PFSK-1 (cell line): Measurements from ENCODE around the gene QKI.

Experiments
- REST ChIP-seq, 2 experiments: IDR thresholded peaks; 2 replicates each; pipeline versions ENCODE4 v1.6.1 to v1.8.0; 2011 to 2012; ENCODE audit warnings: low read depth in 2 of 2, low read length in 2 of 2, control low read depth in 1 of 2, inconsistent platforms in 1 of 2, mild to moderate bottlenecking in 1 of 2, moderate library complexity in 1 of 2; ENCODE audit not compliant: insufficient read depth in 1 of 2
- SIN3A ChIP-seq: IDR thresholded peaks from 2 replicates; pipeline ENCODE4 v1.6.1; 2012; ENCODE audit warnings: mild to moderate bottlenecking, low read length, moderate library complexity, borderline replicate concordance; ENCODE audit not compliant: insufficient read depth
- TAF1 ChIP-seq: IDR thresholded peaks from 2 replicates; pipeline ENCODE4 v1.6.1; 2012; ENCODE audit warnings: low read length, control low read depth, borderline replicate concordance; ENCODE audit not compliant: insufficient read depth

GRCh38 chr6:163570579-163571231 lies 156.2 kb downstream of the QKI start:
- TF ChIP-seq TAF1 = no peak
- no peak for TF ChIP-seq REST (IDR thresholded peaks at IDR 0.05; ENCODE audit: insufficient read depth in 1 of 2, low read depth in 2 of 2, low read length in 2 of 2)
- TF ChIP-seq SIN3A = no peak
